Sigmoid colon (tissue), 3 donors: ENCODE results near the gene ZNF608.

Experiments used
- CTCF ChIP-seq, 4 experiments: fragments of 450-650 bp in 3 of 4; fragments of 200-600 bp in 1 of 4; IDR thresholded peaks; one replicate each; pipeline ENCODE4 v1.5.1; 2016 to 2019; ENCODE audit warnings: antibody characterized with exemption in 4 of 4, mild to moderate bottlenecking in 3 of 4, moderate library complexity in 2 of 4
- POLR2A ChIP-seq, 2 donors: fragments of 450-650 bp; IDR thresholded peaks; one replicate each; pipeline ENCODE4 v1.6.1; 2016; ENCODE audit warnings: antibody characterized with exemption in 2 of 2, mild to moderate bottlenecking in 2 of 2, moderate library complexity in 2 of 2

DNA sequence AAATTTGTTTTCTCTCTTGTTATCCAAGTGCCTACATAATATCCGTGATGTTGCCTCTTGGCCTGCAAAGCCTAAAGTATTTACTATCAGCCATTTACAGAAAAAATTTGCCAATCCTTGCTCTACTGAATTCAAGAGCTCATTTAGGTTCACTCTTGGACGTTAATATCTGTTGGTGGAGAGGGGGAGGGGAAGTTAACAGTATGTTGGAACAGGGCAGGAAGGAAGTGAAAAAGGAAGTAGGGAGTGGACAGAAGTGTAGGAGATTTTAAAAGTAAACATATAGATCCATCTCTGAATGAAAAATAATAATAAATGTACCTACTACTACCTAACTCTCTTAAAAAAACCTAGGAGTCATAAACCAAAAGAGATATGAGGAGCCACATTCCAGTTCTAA lies 32.8 kb downstream of the ZNF608 start:
- TF ChIP-seq CTCF (IDR thresholded peaks at IDR 0.05), result no peak
- TF ChIP-seq POLR2A (IDR thresholded peaks at IDR 0.05), result no peak
